ENCODE data around the gene TIGIT. TPM values are rescaled to one million over a fixed set of nuclear protein-coding genes. Genes with fewer than 3 reads are reported as not detected.
"Not testable (repeated sequence)": the region's sequence is repeated elsewhere in the genome, so short reads cannot be mapped to it uniquely, and the experiment has no call there.

TIGIT gene
- total RNA-seq, 5 donors from 2014 or later (not counting 1 experiment from before 2014, with no cell fraction given), result 21.2 to 48.1 (median 39.9) TPM

DNA sequence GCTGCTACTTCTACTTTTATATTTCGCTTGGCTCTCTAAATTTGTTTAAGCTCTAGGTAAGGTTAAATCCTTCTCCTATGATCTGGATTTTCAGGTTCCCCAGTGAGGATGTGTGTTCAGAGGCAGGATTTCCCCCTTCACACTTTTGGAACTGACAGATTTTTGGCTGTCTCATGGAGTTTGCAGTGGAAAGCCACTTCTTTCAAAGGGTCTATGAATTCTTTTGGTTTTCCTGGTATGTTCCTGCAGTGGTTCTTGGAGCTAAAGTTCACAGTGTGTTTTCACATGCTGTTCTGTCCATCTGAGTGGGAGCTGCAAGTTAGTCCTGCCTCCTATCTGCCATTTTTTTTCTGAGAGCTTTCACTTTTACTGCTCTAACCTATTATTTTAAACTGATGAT is 21.6 kb upstream of the TIGIT start:
- DNase-seq (no peak), ATAC-seq (replicated peaks in 1 of 4) (no peak)
- H3K27me3 ChIP-seq (replicated peaks in 1 of 2; ENCODE audit: control insufficient read depth in 2 of 2, extremely low read depth in 1 of 2, insufficient read depth in 2 of 2, low read length in 1 of 2), result no peaks in the 10 kb centered on the region
- Mint-ChIP-seq H3K4me1 (no peaks in the 10 kb centered on the region), H3K4me3 (no peak overlapping the region), H3K27ac (no peak overlapping the region), H3K36me3 (peaks cover 14% of the 10 kb centered on the region), H3K9me3 (peaks cover 4 to 11% (median 9%) of the 10 kb centered on the region in 3 donors), H3K27me3 (no peaks in the 10 kb centered on the region)
- ChIA-PET CTCF (interaction anchor here (0.6 to 1.9 kb wide), 3 partner anchors 13 to 560 kb away, joined by 3 to 6 read pairs (median 4); no protein-coding TSS in a partner anchor), POLR2A (no interaction called here)
- no peak overlapping the region for H3K4me3 ChIP-seq (ENCODE audit: control insufficient read depth in 1 of 2, extremely low read depth in 1 of 2, low read length in 1 of 2)
- no peak overlapping the region for H3K27ac ChIP-seq (ENCODE audit: low read length)
- H3K9me3 ChIP-seq, result peaks cover 6% of the 10 kb centered on the region
- H3K4me1 ChIP-seq (ENCODE audit: control insufficient read depth in 1 of 2, extremely low read depth in 1 of 2, insufficient read depth in 2 of 2, low read length in 2 of 2), result no peaks in the 10 kb centered on the region
- H3K36me3 ChIP-seq (ENCODE audit: control insufficient read depth in 2 of 2, extremely low read depth in 1 of 2, insufficient read depth in 1 of 2, low read length in 1 of 2), result no peaks in the 10 kb centered on the region
- no CpG with 5 or more reads among the region's 1 CpG for WGBS (ENCODE audit: insufficient coverage)

DNA sequence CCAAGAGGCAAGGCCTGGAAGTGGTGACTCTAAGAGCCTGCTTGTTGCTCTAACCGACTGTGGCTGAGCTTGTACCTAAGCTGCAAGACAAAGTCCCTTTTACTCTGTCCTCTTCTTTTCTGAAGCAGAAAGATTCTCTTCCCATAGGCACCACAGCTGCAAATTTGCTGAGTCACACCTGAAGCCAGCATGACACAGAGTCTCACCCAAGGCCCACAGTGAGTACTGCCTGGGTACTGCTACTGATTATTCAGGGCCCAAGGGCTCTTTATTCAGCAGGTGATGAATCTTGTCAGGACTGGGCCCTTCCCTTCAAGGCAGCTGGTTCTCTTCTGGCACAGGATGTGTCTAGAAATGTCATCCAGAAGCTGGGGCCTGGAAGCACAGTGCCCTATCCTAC is 18.9 kb upstream of the TIGIT start:
- no peak overlapping the region for H3K27ac Mint-ChIP-seq
- no peak overlapping the region for H3K4me3 ChIP-seq (ENCODE audit: control insufficient read depth in 1 of 2, extremely low read depth in 1 of 2, low read length in 1 of 2)

DNA sequence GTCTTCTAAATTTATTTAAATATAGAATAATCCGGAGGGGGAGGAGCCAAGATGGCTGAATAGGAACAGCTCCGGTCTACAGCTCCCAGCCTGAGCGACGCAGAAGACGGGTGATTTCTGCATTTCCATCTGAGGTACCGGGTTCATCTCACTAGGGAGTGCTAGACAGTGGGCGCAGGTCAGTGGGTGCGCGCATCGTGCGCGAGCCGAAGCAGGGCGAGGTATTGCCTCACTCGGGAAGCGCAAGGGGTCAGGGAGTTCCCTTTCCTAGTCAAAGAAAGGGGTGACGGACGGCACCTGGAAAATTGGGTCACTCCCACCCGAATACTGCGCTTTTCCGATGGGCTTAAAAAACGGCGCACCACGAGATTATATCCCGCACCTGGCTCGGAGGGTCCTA is 17.0 kb upstream of the TIGIT start:
- H3K27me3 ChIP-seq (replicated peaks in 1 of 2; ENCODE audit: control insufficient read depth in 2 of 2, extremely low read depth in 1 of 2, insufficient read depth in 2 of 2, low read length in 1 of 2); H3K27me3 Mint-ChIP-seq; H3K4me3 ChIP-seq (ENCODE audit: control insufficient read depth in 1 of 2, extremely low read depth in 1 of 2, low read length in 1 of 2); H3K27ac Mint-ChIP-seq; H3K9me3 ChIP-seq; H3K4me3 Mint-ChIP-seq; H3K27ac ChIP-seq (ENCODE audit: low read length); POLR2A ChIA-PET; H3K4me1 ChIP-seq (ENCODE audit: control insufficient read depth in 1 of 2, extremely low read depth in 1 of 2, insufficient read depth in 2 of 2, low read length in 2 of 2); H3K36me3 Mint-ChIP-seq; ATAC-seq (replicated peaks in 1 of 4); H3K36me3 ChIP-seq (ENCODE audit: control insufficient read depth in 2 of 2, extremely low read depth in 1 of 2, insufficient read depth in 1 of 2, low read length in 1 of 2); H3K4me1 Mint-ChIP-seq; H3K9me3 Mint-ChIP-seq; DNase-seq: not testable (repeated sequence)
- CTCF ChIA-PET, result interaction anchor here in 1 of 2 donors (0.6 kb wide), 1 partner anchor 27 kb away, joined by 3 read pairs; no protein-coding TSS in a partner anchor
- 83% methylated on average over 1 of the region's 26 CpGs for WGBS (ENCODE audit: insufficient coverage)

More for the DNA sequence above, 18.9 kb upstream of the TIGIT start:
- H3K4me3 Mint-ChIP-seq, result no peak overlapping the region
- H3K9me3 Mint-ChIP-seq, result peaks cover 0 to 3% (median 3%) of the 10 kb centered on the region in 3 donors
- no peaks in the 10 kb centered on the region for H3K9me3 ChIP-seq
- DNase-seq (no peak), ATAC-seq (replicated peaks in 1 of 4) (no peak)
- no peaks in the 10 kb centered on the region for H3K27me3 ChIP-seq (replicated peaks in 1 of 2; ENCODE audit: control insufficient read depth in 2 of 2, extremely low read depth in 1 of 2, insufficient read depth in 2 of 2, low read length in 1 of 2)
- POLR2A ChIA-PET, result interaction anchor here in 1 of 2 donors (0.6 kb wide), 1 partner anchor 74 kb away, joined by 4 read pairs; no protein-coding TSS in a partner anchor
- no peaks in the 10 kb centered on the region for H3K4me1 Mint-ChIP-seq
- no peaks in the 10 kb centered on the region for H3K36me3 ChIP-seq (ENCODE audit: control insufficient read depth in 2 of 2, extremely low read depth in 1 of 2, insufficient read depth in 1 of 2, low read length in 1 of 2)
- CTCF ChIA-PET, result interaction anchor here (0.5 to 0.6 kb wide), 2 partner anchors 32 to 837 kb away, joined by 3 read pairs; no protein-coding TSS in a partner anchor
- no peak overlapping the region for H3K27ac ChIP-seq (ENCODE audit: low read length)
- no peaks in the 10 kb centered on the region for H3K27me3 Mint-ChIP-seq
- 100% methylated on average over 1 of the region's 1 CpG for WGBS (ENCODE audit: insufficient coverage)
- H3K4me1 ChIP-seq (ENCODE audit: control insufficient read depth in 1 of 2, extremely low read depth in 1 of 2, insufficient read depth in 2 of 2, low read length in 2 of 2), result no peaks in the 10 kb centered on the region
- H3K36me3 Mint-ChIP-seq, result peaks cover 7% of the 10 kb centered on the region

DNA sequence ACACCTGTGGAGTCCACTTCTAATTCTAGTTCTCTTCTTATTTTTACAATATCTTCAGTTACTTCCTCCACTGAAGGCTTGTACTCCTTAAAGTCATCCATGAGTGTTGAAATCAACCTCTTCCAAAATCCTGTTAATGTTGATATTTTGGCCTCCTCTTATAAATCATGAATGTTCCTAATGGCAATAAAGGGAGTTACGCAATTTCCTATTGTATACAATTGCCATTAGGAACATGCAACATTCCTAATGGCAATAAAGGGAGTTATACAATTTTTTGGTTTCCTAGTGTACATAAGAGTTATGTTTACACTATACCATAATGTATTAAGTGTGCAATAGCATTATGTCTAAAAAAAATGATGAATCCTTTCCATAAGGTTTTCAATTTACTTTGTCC is 9.2 kb upstream of the TIGIT start:
- peaks cover 14 to 29% (median 22%) of the 10 kb centered on the region in 3 donors for H3K4me1 Mint-ChIP-seq
- ATAC-seq (replicated peaks in 1 of 4) (no peak), DNase-seq (no peak)
- H3K4me3 Mint-ChIP-seq, result no peak overlapping the region
- H3K9me3 Mint-ChIP-seq, result no peaks in the 10 kb centered on the region
- Histone ChIP-seq H3K4me1 (ENCODE audit: control insufficient read depth in 1 of 2, extremely low read depth in 1 of 2, insufficient read depth in 2 of 2, low read length in 2 of 2) (peaks cover 0 to 3% of the 10 kb centered on the region in 2 experiments), H3K9me3 (no peaks in the 10 kb centered on the region), H3K36me3 (ENCODE audit: control insufficient read depth in 2 of 2, extremely low read depth in 1 of 2, insufficient read depth in 1 of 2, low read length in 1 of 2) (no peaks in the 10 kb centered on the region), H3K27me3 (replicated peaks in 1 of 2; ENCODE audit: control insufficient read depth in 2 of 2, extremely low read depth in 1 of 2, insufficient read depth in 2 of 2, low read length in 1 of 2) (no peaks in the 10 kb centered on the region), H3K27ac (ENCODE audit: low read length) (no peak overlapping the region), H3K4me3 (ENCODE audit: control insufficient read depth in 1 of 2, extremely low read depth in 1 of 2, low read length in 1 of 2) (no peak overlapping the region)
- no CpG with 5 or more reads among the region's 1 CpG for WGBS (ENCODE audit: insufficient coverage)
- no peaks in the 10 kb centered on the region for H3K36me3 Mint-ChIP-seq
- ChIA-PET POLR2A (interaction anchor here in 1 of 2 donors (0.6 to 0.9 kb wide), 2 partner anchors 61 to 96 kb away, joined by 3 to 5 read pairs; no protein-coding TSS in a partner anchor), CTCF (interaction anchor here in 1 of 2 donors (0.6 to 1.3 kb wide), 4 partner anchors 13 to 134 kb away, joined by 3 to 4 read pairs (median 4); no protein-coding TSS in a partner anchor)
- peak overlapping the region in 1 of 2 donors; percentile 99 for H3K27ac Mint-ChIP-seq
- H3K27me3 Mint-ChIP-seq, result no peaks in the 10 kb centered on the region

DNA sequence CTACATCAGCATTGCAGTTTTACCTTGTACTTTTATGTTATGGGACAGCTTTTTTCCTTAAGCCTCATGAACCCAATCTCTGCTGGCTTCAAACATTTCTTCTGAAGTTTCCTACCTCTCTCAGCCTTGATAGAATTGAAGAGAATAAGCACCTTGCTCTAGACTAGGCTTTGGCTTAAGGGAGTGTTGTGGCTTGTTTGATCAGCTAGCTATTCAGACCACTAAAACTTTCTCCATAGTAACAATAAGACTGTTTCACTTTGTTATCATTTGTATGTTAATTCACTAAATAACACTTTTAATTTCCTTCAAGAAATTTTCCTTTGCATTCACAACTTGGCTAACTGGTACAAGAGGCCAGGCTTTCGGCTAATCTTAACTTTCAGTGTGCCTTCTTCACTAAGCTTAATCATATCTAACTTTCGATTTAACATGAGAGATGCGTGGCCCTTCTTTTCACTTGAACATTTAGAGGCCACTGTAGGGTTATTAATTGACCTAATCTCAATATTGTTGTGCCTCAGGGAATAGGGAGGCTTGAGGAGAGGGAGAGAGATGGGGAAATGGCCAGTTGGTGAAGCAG is 8.1 kb upstream of the TIGIT start:
- H3K27ac ChIP-seq (ENCODE audit: low read length), result peak overlapping the region; percentile 89
- 20% methylated on average over 1 of the region's 3 CpGs for WGBS (ENCODE audit: insufficient coverage)
- Mint-ChIP-seq H3K36me3 (no peaks in the 10 kb centered on the region), H3K27me3 (no peaks in the 10 kb centered on the region), H3K27ac (peak overlapping the region; percentile 98 to 99), H3K4me1 (peaks cover 15 to 37% (median 30%) of the 10 kb centered on the region in 3 donors), H3K9me3 (no peaks in the 10 kb centered on the region), H3K4me3 (peak overlapping the region; percentile 59 to 73 (median 69))
- peaks cover 0 to 7% of the 10 kb centered on the region in 2 experiments for H3K4me1 ChIP-seq (ENCODE audit: control insufficient read depth in 1 of 2, extremely low read depth in 1 of 2, insufficient read depth in 2 of 2, low read length in 2 of 2)
- ATAC-seq (replicated peaks in 1 of 4) (peak; percentile 40 to 87 (median 74)), DNase-seq (peak in 1 of 35 experiments; percentile 43)
- CTCF ChIA-PET, result interaction anchor here (0.6 to 1.3 kb wide), 8 partner anchors 14 to 133 kb away, joined by 3 to 5 read pairs (median 3); no protein-coding TSS in a partner anchor
- POLR2A ChIA-PET, result interaction anchor here in 1 of 2 donors (0.5 to 1.0 kb wide), 5 partner anchors 8 to 72 kb away, joined by 3 to 5 read pairs (median 3); partner anchors contain the start of gene TIGIT
- H3K36me3 ChIP-seq (ENCODE audit: control insufficient read depth in 2 of 2, extremely low read depth in 1 of 2, insufficient read depth in 1 of 2, low read length in 1 of 2), result no peaks in the 10 kb centered on the region
- H3K4me3 ChIP-seq (ENCODE audit: control insufficient read depth in 1 of 2, extremely low read depth in 1 of 2, low read length in 1 of 2), result peak overlapping the region in 1 of 2 donors; percentile 22
- no peaks in the 10 kb centered on the region for H3K9me3 ChIP-seq
- no peaks in the 10 kb centered on the region for H3K27me3 ChIP-seq (replicated peaks in 1 of 2; ENCODE audit: control insufficient read depth in 2 of 2, extremely low read depth in 1 of 2, insufficient read depth in 2 of 2, low read length in 1 of 2)

DNA sequence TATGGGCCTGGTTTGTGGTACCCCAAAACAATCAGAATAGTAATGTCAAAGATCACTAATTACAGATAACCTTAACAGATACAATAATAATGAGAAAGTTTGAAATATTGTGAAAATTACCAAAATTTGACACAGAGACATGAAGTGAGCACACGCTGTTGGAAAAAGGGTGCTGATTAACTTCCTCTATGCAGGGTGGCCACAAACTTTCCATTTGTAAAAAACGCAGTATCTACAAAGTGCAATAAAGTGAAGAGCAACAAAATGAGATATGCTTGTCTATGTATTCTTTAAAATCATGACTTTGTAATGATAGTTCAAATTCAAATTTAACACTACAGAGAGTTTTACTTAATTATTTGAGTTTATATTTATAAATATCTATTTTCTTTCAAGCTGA is 7.6 kb upstream of the TIGIT start:
- H3K4me1 Mint-ChIP-seq, result peaks cover 20 to 42% (median 35%) of the 10 kb centered on the region in 3 donors
- ATAC-seq (replicated peaks in 1 of 4) (no peak), DNase-seq (peak in 1 of 35 experiments; percentile 35)
- Histone ChIP-seq H3K9me3 (no peaks in the 10 kb centered on the region), H3K4me1 (ENCODE audit: control insufficient read depth in 1 of 2, extremely low read depth in 1 of 2, insufficient read depth in 2 of 2, low read length in 2 of 2) (peaks cover 0 to 12% of the 10 kb centered on the region in 2 experiments), H3K27me3 (replicated peaks in 1 of 2; ENCODE audit: control insufficient read depth in 2 of 2, extremely low read depth in 1 of 2, insufficient read depth in 2 of 2, low read length in 1 of 2) (no peaks in the 10 kb centered on the region), H3K36me3 (ENCODE audit: control insufficient read depth in 2 of 2, extremely low read depth in 1 of 2, insufficient read depth in 1 of 2, low read length in 1 of 2) (no peaks in the 10 kb centered on the region), H3K4me3 (ENCODE audit: control insufficient read depth in 1 of 2, extremely low read depth in 1 of 2, low read length in 1 of 2) (peak overlapping the region in 1 of 2 donors; percentile 22), H3K27ac (ENCODE audit: low read length) (peak overlapping the region; percentile 89)
- ChIA-PET POLR2A (interaction anchor here in 1 of 2 donors (0.6 to 0.7 kb wide), 2 partner anchors 8 to 26 kb away, joined by 3 read pairs; partner anchors contain the start of gene TIGIT), CTCF (interaction anchor here (0.9 to 1.2 kb wide), 5 partner anchors 16 to 115 kb away, joined by 3 to 5 read pairs (median 3); no protein-coding TSS in a partner anchor)
- peak overlapping the region; percentile 98 to 99 for H3K27ac Mint-ChIP-seq
- H3K27me3 Mint-ChIP-seq, result no peaks in the 10 kb centered on the region
- no peaks in the 10 kb centered on the region for H3K36me3 Mint-ChIP-seq
- WGBS (ENCODE audit: insufficient coverage), result no CpG with 5 or more reads among the region's 2 CpGs
- peak overlapping the region; percentile 59 to 73 (median 69) for H3K4me3 Mint-ChIP-seq
- H3K9me3 Mint-ChIP-seq, result no peaks in the 10 kb centered on the region
